BJ (cell line): ENCODE data around the gene PCDHA10. TPM values are rescaled to one million over a fixed set of nuclear protein-coding genes. Genes with fewer than 3 reads are reported as not detected.
A peak's percentile ranks its signal among the peaks of the same experiment; 100 is the strongest.
"Not testable (repeated sequence)": the region's sequence is repeated elsewhere in the genome, so short reads cannot be mapped to it uniquely, and the experiment has no call there.

Source experiments
- CTCF ChIA-PET: fragments of 350-600 bp; formaldehyde crosslinking; extraction: SDS; loops from one replicate; lab custom pipeline; 2021; ENCODE audit warnings: antibody characterized with exemption, inconsistent platforms; lab: Yijun Ruan, JAX
- POLR2A ChIA-PET: fragments of 300-600 bp; sonication (Branson Sonifier 250); formaldehyde crosslinking; extraction: SDS; loops from one replicate; lab custom pipeline; 2021; ENCODE audit warnings: antibody characterized with exemption; lab: Charles Lee
- DNase-seq: peaks from one replicate; pipeline ENCODE4 v3.0.0-alpha.2; 2011; ENCODE audit warnings: low read depth
- H3K27me3 ChIP-seq: 2 replicates; pipeline ENCODE4 v1.6.0; 2011; ENCODE audit warnings: low read length; ENCODE audit not compliant: control insufficient read depth, insufficient read depth
- H3K36me3 ChIP-seq: 2 replicates; pipeline ENCODE4 v1.5.1; 2011; ENCODE audit warnings: low read length; ENCODE audit not compliant: control insufficient read depth, insufficient read depth
- H3K4me3 ChIP-seq: 2 replicates; pipeline ENCODE4 v1.5.1; 2011; ENCODE audit warnings: low read depth, mild to moderate bottlenecking, control low read depth, low read length
- CTCF ChIP-seq: IDR thresholded peaks from 2 replicates; pipeline ENCODE4 v1.5.1; 2011; ENCODE audit warnings: low read depth, mild to moderate bottlenecking, control low read depth, inconsistent platforms, low read length, moderate library complexity; ENCODE audit not compliant: insufficient read depth
- polyA plus RNA-seq: library from polyadenylated mRNA; depleted of rRNA; stranded (reverse); fragments of >200 nt; gene quantifications from 2 replicates; pipeline ENCODE4 v1.2.3, GENCODE V29; 2011

The PCDHA10 gene
- polyA plus RNA-seq, 1 experiment = 0.02 TPM

DNA sequence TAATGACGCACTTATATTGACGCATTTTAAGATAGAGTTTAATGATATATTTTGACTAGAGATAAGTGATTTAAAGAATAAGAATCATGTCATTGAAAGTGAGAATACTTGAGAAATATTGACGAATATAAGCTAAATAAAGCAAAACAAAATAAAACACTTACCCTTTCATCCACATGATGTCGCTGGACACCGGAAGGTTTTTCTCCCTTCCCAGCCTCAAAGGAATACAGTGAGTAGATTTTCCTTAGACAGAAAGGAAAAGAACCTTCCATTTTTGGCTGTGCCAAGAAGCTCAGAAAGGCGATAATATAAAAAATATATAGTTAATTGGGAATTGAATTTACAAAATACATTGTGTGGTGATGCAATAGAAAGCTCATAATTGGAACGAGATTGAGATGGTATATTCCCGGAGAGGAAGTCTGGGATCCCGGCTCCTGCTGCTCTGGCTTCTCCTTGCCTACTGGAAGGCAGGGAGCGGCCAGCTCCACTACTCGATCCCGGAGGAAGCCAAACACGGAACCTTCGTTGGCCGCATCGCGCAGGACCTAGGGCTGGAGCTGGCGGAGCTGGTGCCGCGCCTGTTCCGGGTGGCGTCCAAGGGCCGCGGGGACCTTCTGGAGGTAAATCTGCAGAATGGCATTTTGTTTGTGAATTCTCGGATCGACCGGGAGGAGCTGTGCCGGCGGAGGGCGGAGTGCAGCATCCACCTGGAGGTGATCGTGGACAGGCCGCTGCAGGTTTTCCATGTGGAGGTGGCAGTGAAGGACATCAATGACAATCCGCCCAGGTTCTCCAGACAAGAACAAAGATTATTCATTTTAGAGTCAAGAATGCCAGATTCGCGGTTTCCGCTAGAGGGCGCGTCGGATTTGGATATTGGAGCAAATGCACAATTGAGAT lies 34.1 kb upstream of the PCDHA10 start, which contains the start of gene PCDHA5:
TSS of gene PCDHA5 (plus strand) at position 239 of the 906 bp plus-strand sequence.
- POLR2A ChIA-PET = no interaction called here
- DNase-seq = no peak
- no peaks in the 10 kb centered on the region for H3K36me3 ChIP-seq
- H3K4me3 ChIP-seq = no peak within 1 kb of the TSS
- CTCF ChIA-PET = interaction anchor here (0.6 to 1.3 kb wide), 3 partner anchors 15 to 949 kb away, joined by 3 read pairs; no protein-coding TSS in a partner anchor
- no peaks in the 10 kb centered on the region for H3K27me3 ChIP-seq
- peak; percentile 42 for TF ChIP-seq CTCF

DNA sequence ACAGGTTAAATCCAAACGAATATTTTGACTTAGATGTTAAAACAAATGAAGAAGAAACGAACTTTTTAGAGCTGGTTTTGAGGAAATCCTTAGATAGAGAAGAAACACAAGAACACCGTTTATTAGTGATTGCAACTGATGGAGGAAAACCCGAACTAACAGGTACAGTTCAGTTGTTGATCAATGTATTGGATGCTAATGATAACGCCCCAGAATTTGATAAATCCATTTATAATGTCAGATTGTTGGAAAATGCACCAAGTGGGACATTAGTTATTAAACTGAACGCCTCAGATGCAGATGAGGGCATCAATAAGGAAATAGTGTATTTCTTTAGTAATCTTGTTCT lies 33.4 kb upstream of the PCDHA10 start:
- no peaks in the 10 kb centered on the region for H3K27me3 ChIP-seq
- ChIA-PET POLR2A (no interaction called here), CTCF (interaction anchor here (0.6 to 1.3 kb wide), 2 partner anchors 14 to 950 kb away, joined by 3 read pairs; no protein-coding TSS in a partner anchor)
- no peak for DNase-seq
- H3K36me3 ChIP-seq = no peaks in the 10 kb centered on the region
- no peak for TF ChIP-seq CTCF
- no peak overlapping the region for H3K4me3 ChIP-seq

DNA sequence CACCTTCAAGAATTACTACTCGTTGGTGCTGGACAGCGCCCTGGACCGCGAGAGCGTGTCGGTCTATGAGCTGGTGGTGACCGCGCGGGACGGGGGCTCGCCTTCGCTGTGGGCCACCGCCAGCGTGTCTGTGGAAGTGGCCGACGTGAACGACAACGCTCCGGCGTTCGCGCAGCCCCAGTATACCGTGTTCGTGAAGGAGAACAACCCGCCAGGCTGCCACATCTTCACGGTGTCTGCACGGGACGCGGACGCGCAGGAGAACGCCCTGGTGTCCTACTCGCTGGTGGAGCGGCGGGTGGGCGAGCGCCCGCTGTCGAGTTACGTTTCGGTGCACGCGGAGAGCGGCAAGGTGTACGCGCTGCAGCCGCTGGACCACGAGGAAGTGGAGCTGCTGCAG lies 32.7 kb upstream of the PCDHA10 start:
- DNase-seq, CTCF ChIA-PET, H3K36me3 ChIP-seq: not testable (repeated sequence)

DNA sequence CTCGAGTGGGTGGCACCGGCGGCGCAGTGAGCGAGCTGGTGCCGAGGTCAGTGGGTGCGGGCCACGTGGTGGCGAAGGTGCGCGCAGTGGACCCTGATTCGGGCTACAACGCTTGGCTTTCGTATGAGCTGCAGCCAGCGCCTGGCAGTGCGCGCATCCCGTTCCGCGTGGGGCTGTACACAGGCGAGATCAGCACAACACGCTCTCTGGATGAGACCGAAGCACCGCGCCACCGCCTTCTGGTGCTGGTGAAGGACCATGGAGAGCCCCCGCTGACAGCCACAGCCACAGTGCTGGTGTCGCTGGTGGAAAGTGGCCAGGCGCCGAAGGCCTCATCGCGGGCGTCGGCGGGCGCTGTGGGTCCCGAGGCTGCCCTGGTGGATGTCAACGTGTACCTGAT lies 32.2 kb upstream of the PCDHA10 start:
- H3K27me3 ChIP-seq = no peaks in the 10 kb centered on the region
- H3K36me3 ChIP-seq = no peaks in the 10 kb centered on the region
- no peak for DNase-seq
- TF ChIP-seq CTCF = no peak
- H3K4me3 ChIP-seq = no peak overlapping the region
- POLR2A ChIA-PET = no interaction called here
- CTCF ChIA-PET = no interaction called here

More for the DNA sequence above, 32.7 kb upstream of the PCDHA10 start:
- H3K27me3 ChIP-seq, H3K4me3 ChIP-seq, POLR2A ChIA-PET: not testable (repeated sequence)

- no peak within 1 kb of the TSS for H3K4me3 ChIP-seq
- TF ChIP-seq CTCF = no peak
- no peak for DNase-seq
- no peaks in the 10 kb centered on the region for H3K36me3 ChIP-seq
- POLR2A ChIA-PET = no interaction called here
- CTCF ChIA-PET = interaction anchor here (0.8 kb wide), 1 partner anchor 14 kb away, joined by 3 read pairs; no protein-coding TSS in a partner anchor
- no peaks in the 10 kb centered on the region for H3K27me3 ChIP-seq
These were observed 27.9 kb upstream of the PCDHA10 start, which contains the start of gene PCDHA6 for GRCh38 chr5:140827704-140828361. TSS of gene PCDHA6 (plus strand) at chr5:140827960. CDS start at chr5:140828092, 132 bp downstream.
